Astrocyte (in vitro differentiated cells and primary cell): Measurements from ENCODE around the gene UBE2E2.

Source experiments
- EZH2 ChIP-seq: IDR thresholded peaks from 2 replicates; pipeline ENCODE4 v1.6.1; 2012; ENCODE audit warnings: mild to moderate bottlenecking, low read length, inconsistent platforms; ENCODE audit not compliant: insufficient read depth
- TF ChIP-seq, protein P1 (sequence below): IDR thresholded peaks from 2 replicates; pipeline ENCODE4 v1.5.1; 2011; ENCODE audit warnings: low read depth, mild to moderate bottlenecking, inconsistent platforms, low read length, moderate library complexity; ENCODE audit not compliant: insufficient read depth

DNA sequence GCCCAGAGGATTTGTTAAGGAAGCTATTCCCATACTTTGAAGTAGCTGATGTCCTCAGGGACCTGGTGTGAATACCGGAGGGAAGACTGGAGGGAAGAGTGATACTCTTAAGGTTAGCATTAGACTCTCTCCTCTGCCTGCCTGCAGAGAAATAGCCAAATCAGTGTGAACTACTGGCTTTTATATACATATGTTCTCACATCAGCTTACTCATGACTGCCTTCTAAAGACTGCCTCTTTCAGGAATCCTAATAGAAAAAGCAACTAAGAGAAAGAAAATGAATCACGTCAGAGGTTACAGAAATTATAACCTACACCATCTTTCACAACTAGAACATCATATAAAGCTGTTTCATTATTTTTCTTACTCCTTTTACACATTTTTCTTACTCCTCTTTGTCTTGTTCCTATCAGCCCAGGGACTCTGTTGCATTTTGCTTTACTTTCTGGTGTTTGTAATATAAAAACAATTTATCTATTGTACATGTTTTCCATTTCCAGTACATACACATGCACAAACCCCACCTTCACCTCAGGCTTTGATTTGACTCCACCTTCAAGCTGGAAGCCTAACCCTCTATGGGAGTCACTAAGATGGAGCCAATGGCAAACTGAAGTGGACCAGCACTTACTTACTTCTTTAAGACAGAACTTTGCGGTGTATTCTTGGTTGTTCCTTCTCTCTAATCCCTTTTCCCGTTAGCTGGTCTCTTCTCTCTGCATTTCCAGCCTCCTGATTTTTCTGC, 345.0 kb downstream of the UBE2E2 start:
- TF ChIP-seq, protein P1, sequence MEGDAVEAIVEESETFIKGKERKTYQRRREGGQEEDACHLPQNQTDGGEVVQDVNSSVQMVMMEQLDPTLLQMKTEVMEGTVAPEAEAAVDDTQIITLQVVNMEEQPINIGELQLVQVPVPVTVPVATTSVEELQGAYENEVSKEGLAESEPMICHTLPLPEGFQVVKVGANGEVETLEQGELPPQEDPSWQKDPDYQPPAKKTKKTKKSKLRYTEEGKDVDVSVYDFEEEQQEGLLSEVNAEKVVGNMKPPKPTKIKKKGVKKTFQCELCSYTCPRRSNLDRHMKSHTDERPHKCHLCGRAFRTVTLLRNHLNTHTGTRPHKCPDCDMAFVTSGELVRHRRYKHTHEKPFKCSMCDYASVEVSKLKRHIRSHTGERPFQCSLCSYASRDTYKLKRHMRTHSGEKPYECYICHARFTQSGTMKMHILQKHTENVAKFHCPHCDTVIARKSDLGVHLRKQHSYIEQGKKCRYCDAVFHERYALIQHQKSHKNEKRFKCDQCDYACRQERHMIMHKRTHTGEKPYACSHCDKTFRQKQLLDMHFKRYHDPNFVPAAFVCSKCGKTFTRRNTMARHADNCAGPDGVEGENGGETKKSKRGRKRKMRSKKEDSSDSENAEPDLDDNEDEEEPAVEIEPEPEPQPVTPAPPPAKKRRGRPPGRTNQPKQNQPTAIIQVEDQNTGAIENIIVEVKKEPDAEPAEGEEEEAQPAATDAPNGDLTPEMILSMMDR: no peak
- TF ChIP-seq EZH2: no peak
